Pancreas (tissue), 10 donors: ENCODE data around the gene THSD4. TPM values are rescaled to one million over a fixed set of nuclear protein-coding genes. Genes with fewer than 3 reads are reported as not detected.

Experiments
- ATAC-seq, 4 donors: fragments of 200-7000 bp; cut with Tn5 transposase; one replicate each; pipeline versions ENCODE4 v1.8.0 to v1.9.1; 2020; ENCODE audit warnings: mild to moderate bottlenecking in 4 of 4, moderate library complexity in 4 of 4
- DNase-seq, 6 donors: peaks; one replicate each; pipeline ENCODE4 v3.0.0-alpha.2; 2020
- FAIRE-seq: peaks from 2 replicates; lab custom pipeline; 2012; peaks lifted over from hg19 to GRCh38; lab: Jason Lieb, UNC
- H3K27ac ChIP-seq, 4 donors: fragments of 200-600 bp; sonication (generic); 1 replicate in 3 of 4; 2 replicates in 1 of 4; pipeline versions ENCODE4 v1.5.0 to v1.8.0; 2020
- H3K27me3 ChIP-seq, 4 donors: fragments of 200-600 bp; one replicate each; pipeline ENCODE4 v1.8.0; 2021
- H3K36me3 ChIP-seq, 3 donors: fragments of 200-600 bp; sonication (generic) in 1 of 3; one replicate each; pipeline versions ENCODE4 v1.5.0 to v1.8.0; 2020 to 2021
- H3K4me1 ChIP-seq, 3 donors: fragments of 200-600 bp; one replicate each; pipeline ENCODE4 v1.8.0; 2021
- H3K4me3 ChIP-seq, 4 donors: fragments of 200-600 bp; sonication (generic) in 2 of 4; one replicate each; pipeline versions ENCODE4 v1.5.0 to v1.8.0; 2020 to 2021
- H3K9me3 ChIP-seq, 4 donors: fragments of 200-600 bp; one replicate each; pipeline ENCODE4 v1.8.0; 2021
- WGBS, 2 donors: extraction: QIAGEN DNeasy Blood & Tissue Kit; methylation state at CpG; one replicate each; pipeline ENCODE4 v1.1.7; 2013; 5-methylcytosine and 5-hydroxymethylcytosine counted together
- intact Hi-C, 3 donors: fragments of 100-400 bp; cut with DNase I; formaldehyde crosslinking; loops; one replicate each; pipeline versions ENCODE4 v1.11.1 to v1.14.2; 2022
- polyA plus RNA-seq, 2 donors: library from polyadenylated mRNA; stranded (reverse); fragments of 200-250 nt; gene quantifications; one replicate each; pipeline ENCODE4 v1.2.3, GENCODE V29; 2013
- total RNA-seq, 6 donors: library from RNA; stranded (reverse); fragmentation: NEBNext Ultra II Directional in 4 of 6; extraction: Animal tissue kit (Norgen Biotek cat#: 25700) in 4 of 6; gene quantifications; one replicate each; pipeline versions ENCODE4 v1.2.1 to v1.2.4, GENCODE V29; 2021 to 2023
- TF ChIP-seq, protein P1 (sequence below), 4 donors: fragments of 200-600 bp; sonication (generic) in 3 of 4; IDR thresholded peaks; one replicate each; pipeline versions ENCODE4 v1.5.0 to v1.8.0; 2021; ENCODE audit warnings: antibody characterized with exemption in 4 of 4
- donor health status: healthy with polysubstance abuse.
- donor health status: DM: no; HTN: no; CAD: no; lungs with moderate emphysema.
- donor health status: DM: no; HTN: no; CAD: no.
- donor health status: control.
- donor health status: control.
- donor health status: Bipolar disorder and iron deficiency.
- donor health status: DM: yes; HTN: yes; CAD: no.
- donor health status: DM: no; HTN: no; CAD: no.
- donor health status: DM: no; HTN: no; CAD: no.
- donor health status: DM: yes; HTN: yes; CAD: no.

The THSD4 gene
- total and polyA plus RNA-seq, 8 donors, result 6.0 to 17.8 (median 13.3) TPM

DNA sequence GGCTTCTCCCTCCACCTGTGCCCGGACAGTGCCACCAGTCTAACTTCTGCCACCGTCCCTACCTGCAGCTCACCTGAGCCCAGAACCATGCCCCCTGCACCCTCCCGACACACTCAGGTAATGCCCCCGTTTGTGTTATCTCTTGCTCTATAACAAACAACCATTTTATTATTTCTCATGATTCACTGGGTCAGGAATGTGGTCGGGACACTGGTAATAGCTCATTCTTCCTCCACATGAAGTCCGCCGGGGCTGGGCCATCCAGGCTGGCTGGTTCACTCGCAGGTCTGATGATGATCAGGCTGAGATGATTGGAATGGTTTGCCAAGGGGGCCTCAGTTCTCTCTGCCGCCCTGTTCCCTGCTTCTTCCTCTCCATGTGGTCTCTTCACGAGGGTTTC, 674.8 kb downstream of the THSD4 start:
- no peak overlapping the region for H3K4me3 ChIP-seq
- H3K36me3 ChIP-seq, result no peaks in the 10 kb centered on the region
- FAIRE-seq (no peak), ATAC-seq (peak; percentile 38 to 86 (median 78)), DNase-seq (peak in 1 of 6 donors; percentile 37)
- H3K9me3 ChIP-seq, result no peaks in the 10 kb centered on the region
- H3K4me1 ChIP-seq, result no peaks in the 10 kb centered on the region
- TF ChIP-seq, protein P1, sequence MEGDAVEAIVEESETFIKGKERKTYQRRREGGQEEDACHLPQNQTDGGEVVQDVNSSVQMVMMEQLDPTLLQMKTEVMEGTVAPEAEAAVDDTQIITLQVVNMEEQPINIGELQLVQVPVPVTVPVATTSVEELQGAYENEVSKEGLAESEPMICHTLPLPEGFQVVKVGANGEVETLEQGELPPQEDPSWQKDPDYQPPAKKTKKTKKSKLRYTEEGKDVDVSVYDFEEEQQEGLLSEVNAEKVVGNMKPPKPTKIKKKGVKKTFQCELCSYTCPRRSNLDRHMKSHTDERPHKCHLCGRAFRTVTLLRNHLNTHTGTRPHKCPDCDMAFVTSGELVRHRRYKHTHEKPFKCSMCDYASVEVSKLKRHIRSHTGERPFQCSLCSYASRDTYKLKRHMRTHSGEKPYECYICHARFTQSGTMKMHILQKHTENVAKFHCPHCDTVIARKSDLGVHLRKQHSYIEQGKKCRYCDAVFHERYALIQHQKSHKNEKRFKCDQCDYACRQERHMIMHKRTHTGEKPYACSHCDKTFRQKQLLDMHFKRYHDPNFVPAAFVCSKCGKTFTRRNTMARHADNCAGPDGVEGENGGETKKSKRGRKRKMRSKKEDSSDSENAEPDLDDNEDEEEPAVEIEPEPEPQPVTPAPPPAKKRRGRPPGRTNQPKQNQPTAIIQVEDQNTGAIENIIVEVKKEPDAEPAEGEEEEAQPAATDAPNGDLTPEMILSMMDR (IDR thresholded peaks at IDR 0.05), result no peak
- H3K27ac ChIP-seq, result peak overlapping the region in 2 of 4 donors; percentile 50 to 66
- WGBS, 2 donors, result 46 to 54% methylated on average over 10 of the region's 10 CpGs
- H3K27me3 ChIP-seq, result no peaks in the 10 kb centered on the region
- intact Hi-C loops, result no loop called here

DNA sequence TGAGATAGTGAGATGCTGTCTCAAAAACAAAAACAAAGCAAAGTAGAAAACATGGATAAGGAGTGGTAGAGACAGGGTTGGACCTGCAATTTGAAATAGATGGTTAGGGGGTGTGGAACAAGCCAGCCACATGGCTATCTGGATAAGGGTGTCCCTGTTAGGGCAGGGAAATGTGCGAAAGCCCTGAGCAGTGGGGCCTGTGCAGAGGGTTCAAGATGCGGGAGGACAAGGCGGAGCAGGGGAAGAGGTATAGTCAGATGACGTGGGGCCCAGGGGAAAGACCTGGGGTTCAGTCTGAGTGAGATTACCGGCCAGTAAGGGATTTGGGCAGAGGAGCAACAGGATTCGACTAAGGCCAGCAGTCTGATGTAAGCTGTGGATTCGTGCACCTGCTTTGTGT, 676.7 kb downstream of the THSD4 start:
- ATAC-seq (no peak), DNase-seq (peak in 1 of 6 donors; percentile 34), FAIRE-seq (no peak)
- intact Hi-C loops, result no loop called here
- Histone ChIP-seq H3K4me3 (no peak overlapping the region), H3K36me3 (no peaks in the 10 kb centered on the region), H3K4me1 (no peaks in the 10 kb centered on the region), H3K27ac (peak overlapping the region in 1 of 4 donors; percentile 66), H3K9me3 (no peaks in the 10 kb centered on the region), H3K27me3 (no peaks in the 10 kb centered on the region)
- 70 to 84% methylated on average over 7 of the region's 7 CpGs for WGBS, 2 donors
- TF ChIP-seq, protein P1 (IDR thresholded peaks at IDR 0.05), result no peak

DNA sequence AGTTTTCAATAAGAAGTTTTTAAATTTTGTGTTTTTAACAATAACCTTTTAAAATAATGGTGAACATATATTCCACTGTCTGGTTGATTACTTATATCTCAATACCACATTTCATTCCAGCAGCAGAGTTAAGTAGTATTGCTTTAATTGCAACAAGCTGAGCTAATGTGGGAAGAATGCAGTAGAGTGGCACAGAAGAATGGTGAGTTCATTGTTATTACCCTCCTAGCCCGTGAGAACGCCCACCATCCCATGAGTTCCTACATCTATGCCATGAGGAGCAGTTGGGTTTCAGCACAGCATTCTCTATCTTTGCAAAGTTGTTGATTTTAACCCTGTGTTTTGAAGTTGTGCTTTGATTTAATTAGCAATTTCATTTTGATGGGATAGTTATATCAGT, 677.2 kb downstream of the THSD4 start:
- FAIRE-seq (no peak), DNase-seq (no peak), ATAC-seq (peak in 3 of 4 donors; percentile 45 to 79 (median 76))
- H3K4me3 ChIP-seq, result no peak overlapping the region
- intact Hi-C loops, result no loop called here
- H3K27ac ChIP-seq, result no peak overlapping the region
- TF ChIP-seq, protein P1 (IDR thresholded peaks at IDR 0.05), result no peak
- H3K36me3 ChIP-seq, result no peaks in the 10 kb centered on the region
- no peaks in the 10 kb centered on the region for H3K9me3 ChIP-seq
- WGBS, 2 donors, result 21 to 23% methylated on average over 2 of the region's 2 CpGs
- H3K27me3 ChIP-seq, result no peaks in the 10 kb centered on the region
- no peaks in the 10 kb centered on the region for H3K4me1 ChIP-seq

DNA sequence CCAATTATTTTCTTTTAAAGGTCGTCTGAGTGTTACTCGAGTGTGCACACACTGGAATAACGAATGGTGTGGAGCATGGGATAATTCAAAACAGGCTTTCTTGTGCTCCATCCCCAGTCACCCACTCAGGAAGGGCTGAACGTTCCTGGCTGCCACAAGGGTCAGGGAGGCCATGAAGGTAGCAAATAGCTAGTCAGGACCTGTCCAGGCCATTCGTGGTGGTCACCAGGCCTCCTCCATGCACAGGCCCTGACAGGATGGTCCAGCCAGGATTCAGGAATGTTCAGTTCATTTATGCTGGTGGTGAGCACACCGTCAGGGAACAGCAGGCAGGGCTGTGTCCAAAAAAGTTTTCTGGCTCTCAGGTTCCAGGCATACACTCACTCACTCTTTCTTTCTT, 683.4 kb downstream of the THSD4 start:
- Histone ChIP-seq H3K4me3 (no peak overlapping the region), H3K27ac (no peak overlapping the region), H3K27me3 (no peaks in the 10 kb centered on the region), H3K4me1 (no peaks in the 10 kb centered on the region), H3K36me3 (no peaks in the 10 kb centered on the region), H3K9me3 (no peaks in the 10 kb centered on the region)
- WGBS, 2 donors, result 49 to 53% methylated on average over 6 of the region's 6 CpGs
- no peak for ATAC-seq
- intact Hi-C loops, result no loop called here
- TF ChIP-seq, protein P1 (IDR thresholded peaks at IDR 0.05), result no peak
- FAIRE-seq, result no peak
- peak in 1 of 6 donors; percentile 7 for DNase-seq

DNA sequence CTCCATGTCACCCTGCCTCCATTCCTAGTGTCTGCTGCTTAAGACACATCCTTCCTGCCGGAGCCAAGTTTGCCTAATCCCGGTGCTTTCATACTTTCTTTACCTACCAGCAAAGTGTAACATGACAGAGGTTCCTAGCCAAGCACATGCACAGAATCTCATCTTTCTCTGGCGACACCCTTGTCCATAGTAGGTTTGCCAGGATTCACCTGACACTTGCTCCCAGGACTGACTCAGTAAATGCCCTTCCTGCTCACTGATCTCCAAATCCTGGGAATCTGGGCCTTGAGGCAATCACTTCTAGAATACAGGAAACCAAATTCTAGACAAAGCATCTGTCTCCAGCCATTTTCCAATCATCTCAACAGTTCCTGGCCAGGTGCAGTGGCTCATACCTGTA, 684.9 kb downstream of the THSD4 start:
- Histone ChIP-seq H3K9me3 (no peaks in the 10 kb centered on the region), H3K36me3 (no peaks in the 10 kb centered on the region), H3K4me3 (no peak overlapping the region), H3K27me3 (no peaks in the 10 kb centered on the region), H3K4me1 (no peaks in the 10 kb centered on the region), H3K27ac (no peak overlapping the region)
- intact Hi-C loops, result loop anchor here in 2 of 3 donors (5.0 to 10.0 kb wide), 2 partner anchors 58 to 345 kb away; no protein-coding TSS in a partner anchor
- FAIRE-seq (no peak), ATAC-seq (no peak), DNase-seq (no peak)
- 71 to 81% methylated on average over 3 of the region's 3 CpGs for WGBS, 2 donors
- TF ChIP-seq, protein P1 (IDR thresholded peaks at IDR 0.05), result no peak
